H1 (cell line): Measurements from ENCODE around the gene MYNN. TPM values are rescaled to one million over a fixed set of nuclear protein-coding genes. Genes with fewer than 3 reads are reported as not detected.

Source experiments
- GABPA ChIP-seq: IDR thresholded peaks from 2 replicates; pipeline ENCODE4 v1.6.1; 2011; ENCODE audit warnings: mild to moderate bottlenecking, low read length, moderate library complexity, borderline replicate concordance; ENCODE audit not compliant: insufficient read depth
- TCF12 ChIP-seq: IDR thresholded peaks from 2 replicates; pipeline ENCODE4 v1.6.1; 2011; ENCODE audit warnings: low read depth, mild to moderate bottlenecking, low read length
- polyA plus RNA-seq, 7 experiments: library from polyadenylated mRNA; depleted of rRNA in 3 of 7; stranded (reverse) in 5 of 7; unstranded in 2 of 7; fragments of >200 nt in 5 of 7; fragments of 200-250 nt in 2 of 7; gene quantifications; 1 replicate in 5 of 7; 2 replicates in 1 of 7; 4 replicates in 1 of 7; pipeline versions ENCODE4 v1.2.1 to v1.2.3, GENCODE V29; 2011 to 2013; ENCODE audit warnings: missing spikeins in 2 of 7, mixed read lengths in 2 of 7
- total RNA-seq: library from RNA; stranded (reverse); fragmentation: NEBNext Ultra II Directional; extraction: Animal tissue kit (Norgen Biotek cat#: 25700); gene quantifications from 2 replicates; pipeline ENCODE4 v1.2.1, GENCODE V29; 2021

MYNN gene
- total and polyA plus RNA-seq, 2 of the 8 experiments (the other 6 are each of a cell fraction or from before 2014, with no cell fraction given) = 7.3 to 15.2 TPM

- no peak for TF ChIP-seq GABPA
- TF ChIP-seq TCF12 = no peak
These were observed 40.1 kb downstream of the MYNN start (continued) for GRCh38 chr3:169813278-169813677.
